Right lung (tissue), 5 donors: ENCODE measurements around the gene CIBAR2. TPM values are rescaled to one million over a fixed set of nuclear protein-coding genes. Genes with fewer than 3 reads are reported as not detected.

Experiments used
- DNase-seq, 2 donors: peaks; one replicate each; pipeline ENCODE4 v3.0.0-alpha.2; 2013
- polyA plus RNA-seq, 5 donors: library from polyadenylated mRNA; unstranded; fragments of 120-200 nt; gene quantifications; one replicate each; pipeline versions ENCODE4 v1.2.1 to v1.2.3, GENCODE V29; 2013; ENCODE audit warnings: inconsistent platforms in 1 of 5, low replicate concordance in 1 of 5; ENCODE audit not compliant: insufficient read length in 5 of 5, insufficient read depth in 1 of 5

The CIBAR2 gene
- polyA plus RNA-seq, 5 donors: 1.3 to 11.8 (median 6.9) TPM

DNA sequence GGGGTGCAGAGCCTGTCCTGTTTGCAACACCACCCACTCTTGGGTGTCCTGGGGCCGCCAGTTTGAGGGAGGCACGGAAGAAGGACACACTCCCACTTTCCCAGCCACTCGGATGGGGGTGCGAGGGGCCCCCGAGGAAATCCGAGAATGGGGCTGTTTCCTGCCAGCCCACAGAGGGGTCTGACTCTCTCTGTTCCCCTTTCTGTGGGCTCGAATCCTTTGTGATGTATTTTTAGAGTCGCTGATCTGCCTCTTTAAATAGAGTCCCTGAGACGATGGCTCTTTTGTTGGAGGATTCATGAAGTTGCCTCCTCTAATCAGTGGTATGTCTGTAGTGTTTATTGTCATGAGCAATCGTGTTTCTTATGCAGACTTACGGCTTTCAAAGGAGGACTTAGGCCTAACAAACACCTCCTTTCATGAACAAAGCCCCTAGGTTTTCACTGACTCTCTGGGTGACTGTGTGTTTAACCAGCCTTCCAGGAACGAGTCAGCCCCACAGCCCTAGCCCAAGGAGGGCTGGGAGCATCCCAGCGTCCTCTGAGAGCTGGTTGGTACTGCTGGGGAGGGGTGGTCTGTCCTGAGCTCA is 29.1 kb downstream of the CIBAR2 start:
- DNase-seq: no peak

DNA sequence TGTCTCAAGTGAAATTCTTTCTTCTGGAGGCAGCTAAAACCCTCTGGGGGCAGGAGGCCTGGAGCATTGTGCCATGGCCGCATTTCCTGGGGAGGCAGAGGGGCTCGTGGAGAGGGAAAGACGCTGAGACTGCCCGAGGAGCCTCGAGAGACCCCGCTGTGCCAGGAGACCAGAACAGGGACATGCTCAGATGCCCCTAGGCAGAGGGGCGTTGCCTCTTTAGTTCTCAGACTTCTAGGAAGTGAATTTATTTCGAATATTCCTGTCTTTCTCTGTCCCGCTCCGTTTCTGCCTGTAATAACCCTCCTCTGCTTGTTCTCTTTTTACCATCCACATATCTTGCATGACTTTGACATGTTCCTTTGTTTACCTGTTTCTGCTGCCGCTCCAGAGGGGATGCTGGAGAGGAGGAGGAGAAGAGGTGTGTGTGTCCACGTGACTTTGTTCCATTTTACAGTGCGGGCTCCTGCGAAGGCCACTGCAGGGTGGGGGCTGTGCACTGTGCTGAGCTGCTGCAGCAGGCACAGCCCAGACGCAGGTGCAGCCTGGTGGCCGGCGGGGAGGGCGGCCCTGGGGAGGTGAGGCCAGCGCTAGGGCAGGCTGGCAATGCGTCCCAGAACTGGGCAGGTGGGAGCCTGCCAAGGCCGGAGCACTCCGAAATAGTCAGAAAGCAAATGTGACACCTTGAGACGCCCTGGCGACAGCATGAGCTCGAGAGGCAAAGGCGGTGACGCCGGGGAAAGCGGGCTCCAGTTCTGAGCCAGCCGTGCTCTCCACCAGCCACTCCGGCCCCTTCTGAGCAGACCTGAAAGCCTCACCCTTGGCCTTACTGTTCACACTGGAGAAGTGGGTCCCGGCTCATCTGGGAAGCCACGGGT is 29.9 kb downstream of the CIBAR2 start:
- peak in 1 of 2 donors; percentile 26 for DNase-seq

DNA sequence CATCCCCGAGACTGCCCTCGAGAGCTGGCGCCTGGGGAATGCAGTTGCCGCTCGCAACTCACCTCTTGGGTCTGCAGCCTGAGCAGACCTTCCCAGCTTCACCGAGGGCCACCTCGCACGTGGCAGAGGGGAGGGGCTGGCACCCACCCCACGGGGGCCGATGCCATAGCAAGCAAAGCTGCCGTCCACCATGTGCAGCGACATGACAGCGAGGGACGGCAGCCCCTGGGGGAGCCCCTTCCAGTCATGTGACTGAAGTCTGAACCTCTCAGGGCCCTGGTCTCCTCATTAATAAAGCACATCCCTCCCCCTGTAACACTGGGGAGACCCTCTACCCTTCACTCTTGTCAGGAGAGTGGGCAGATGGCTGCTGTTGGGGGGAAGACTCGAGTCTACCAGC is 30.5 kb downstream of the CIBAR2 start:
- DNase-seq: no peak

DNA sequence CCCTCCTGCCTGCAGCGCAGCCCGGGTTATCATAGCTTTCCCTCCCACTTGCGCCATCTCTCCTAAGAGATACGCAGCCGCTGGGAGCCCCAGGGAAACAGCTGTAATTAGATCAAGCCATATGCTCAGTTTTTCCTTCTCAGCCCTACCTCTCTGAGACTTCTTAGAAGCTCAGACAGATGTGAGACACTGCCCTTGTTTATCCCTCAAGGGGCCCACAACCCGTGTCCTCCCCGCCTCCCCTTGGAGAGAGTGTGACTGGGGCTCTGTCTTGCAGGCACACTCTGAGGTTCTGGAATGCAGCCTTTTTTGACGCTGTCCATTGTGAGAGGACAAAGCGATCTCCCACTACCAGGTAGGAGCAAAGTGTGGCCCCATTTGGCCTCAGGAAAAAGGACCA is 31.2 kb downstream of the CIBAR2 start:
- no peak for DNase-seq

DNA sequence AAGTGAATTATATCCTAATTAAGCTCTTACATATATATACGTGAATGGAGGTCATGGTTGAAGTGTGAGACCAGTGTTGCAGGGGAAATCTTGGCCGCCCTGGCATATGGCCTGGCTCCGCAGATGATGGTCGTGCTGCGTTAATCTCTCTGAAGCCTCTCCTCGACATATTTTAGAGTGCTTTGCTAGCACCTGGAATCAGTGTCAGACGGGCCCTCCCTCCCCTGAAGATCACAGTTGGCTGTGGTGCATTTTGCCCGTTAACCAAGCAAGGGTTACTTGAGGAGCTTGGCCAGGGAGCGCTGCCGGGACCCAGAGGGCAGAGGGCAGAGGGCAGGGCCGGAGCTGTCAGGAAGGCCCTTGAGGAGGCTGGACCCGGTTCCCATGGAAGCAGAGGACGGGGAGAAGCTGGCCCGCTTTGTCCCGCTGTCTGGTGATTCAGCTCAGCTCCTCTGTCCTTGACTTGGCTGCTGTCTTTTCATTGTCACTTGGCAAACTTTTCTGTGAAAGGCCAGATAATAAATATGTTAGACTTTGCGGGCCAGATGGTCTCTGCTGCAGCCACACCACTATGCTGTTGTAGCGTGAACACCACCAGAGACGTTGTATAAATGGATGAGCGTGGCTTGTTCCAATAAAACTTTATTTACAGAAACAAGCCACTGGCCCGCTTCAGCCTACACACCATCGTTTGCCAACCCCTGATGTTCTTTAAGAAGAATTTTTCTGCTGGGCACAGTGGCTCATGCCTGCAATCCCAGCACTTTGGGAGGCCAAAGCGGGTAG is 32.3 kb downstream of the CIBAR2 start:
- no peak for DNase-seq

DNA sequence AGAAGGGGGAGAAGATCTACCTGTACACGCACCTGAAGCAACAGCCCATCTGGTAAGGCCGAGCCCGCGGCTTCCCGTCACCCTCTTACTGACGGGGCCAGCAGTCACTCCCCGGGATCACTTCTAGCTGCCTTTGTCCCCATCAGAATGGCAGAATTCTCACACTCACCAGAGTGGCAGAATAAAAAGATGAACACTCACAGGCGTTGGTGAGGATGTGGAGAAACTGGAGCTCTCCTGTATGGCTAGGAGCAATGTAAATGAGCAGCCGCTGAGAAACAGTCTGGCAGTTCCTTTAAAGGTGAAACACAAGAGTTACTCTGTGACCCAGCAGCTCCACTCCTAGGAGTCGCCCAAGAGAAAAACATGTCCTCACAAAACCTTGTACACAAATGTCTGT is 33.3 kb downstream of the CIBAR2 start:
- no peak for DNase-seq

DNA sequence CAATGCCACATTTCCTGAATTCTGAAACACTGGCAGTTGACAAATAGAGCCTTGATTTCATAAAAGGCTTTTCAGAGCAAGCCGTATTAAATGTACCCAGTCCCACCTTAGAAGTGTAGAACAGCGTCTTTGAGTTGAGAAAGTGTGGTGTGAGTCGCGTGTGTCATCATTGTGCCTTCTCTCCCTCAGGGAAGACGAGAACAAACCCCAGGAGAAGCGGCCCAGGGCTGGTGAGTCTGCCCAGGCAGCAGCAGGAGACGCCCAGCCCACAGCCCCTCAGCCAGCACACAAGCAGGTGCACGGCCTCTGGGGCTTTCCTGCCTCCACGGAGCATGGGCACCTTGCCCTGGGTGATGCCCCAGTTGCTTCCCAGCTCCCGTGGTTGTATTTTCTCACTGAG is 34.0 kb downstream of the CIBAR2 start:
- DNase-seq: no peak

DNA sequence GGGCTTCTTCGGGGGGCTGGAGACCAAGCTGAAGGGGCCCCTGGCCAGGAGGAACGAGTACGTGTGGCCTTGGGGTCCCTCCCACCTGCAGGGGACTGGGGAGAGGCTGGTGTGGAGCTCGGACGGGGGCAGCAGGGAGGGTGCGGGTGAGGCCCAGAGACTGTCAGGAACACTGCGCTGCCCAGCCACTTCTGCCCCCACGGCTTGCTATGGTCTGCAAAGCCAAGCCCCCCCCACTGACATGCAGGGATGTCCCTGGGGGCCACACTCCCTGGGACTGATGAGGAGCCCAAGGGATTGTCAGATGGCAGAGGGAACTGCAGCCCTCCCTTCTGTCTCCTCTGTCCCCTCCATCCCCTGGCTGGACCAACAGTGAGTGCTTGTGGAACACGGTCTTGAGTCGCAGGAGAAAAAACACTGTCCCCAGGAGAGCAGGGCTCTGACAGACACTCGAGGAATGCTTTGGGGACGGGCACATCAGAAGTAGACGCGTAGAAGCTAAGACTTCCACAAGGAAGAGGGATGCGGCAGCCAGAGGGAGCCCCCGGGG is 34.6 kb downstream of the CIBAR2 start:
- DNase-seq: no peak

DNA sequence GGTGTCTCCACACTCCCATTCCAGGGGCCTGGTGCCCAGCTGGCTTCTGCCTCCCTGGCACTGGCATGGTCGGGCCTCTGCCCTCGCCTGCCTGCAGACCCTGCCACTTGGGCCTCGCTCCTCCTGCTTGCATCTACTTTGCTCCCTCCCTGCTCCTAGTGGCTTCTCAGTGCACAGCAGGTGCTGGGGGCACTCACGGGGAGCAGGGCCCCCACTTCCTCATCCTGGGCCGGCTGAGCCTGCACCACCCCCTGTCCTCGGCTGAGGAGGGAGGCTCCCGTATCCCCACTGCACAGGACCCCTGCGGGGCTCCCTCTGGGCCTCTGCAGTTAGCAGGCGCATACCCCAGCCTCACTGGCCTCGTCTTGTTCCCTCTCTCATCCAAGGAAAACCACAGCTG is 35.2 kb downstream of the CIBAR2 start:
- DNase-seq: no peak

DNA sequence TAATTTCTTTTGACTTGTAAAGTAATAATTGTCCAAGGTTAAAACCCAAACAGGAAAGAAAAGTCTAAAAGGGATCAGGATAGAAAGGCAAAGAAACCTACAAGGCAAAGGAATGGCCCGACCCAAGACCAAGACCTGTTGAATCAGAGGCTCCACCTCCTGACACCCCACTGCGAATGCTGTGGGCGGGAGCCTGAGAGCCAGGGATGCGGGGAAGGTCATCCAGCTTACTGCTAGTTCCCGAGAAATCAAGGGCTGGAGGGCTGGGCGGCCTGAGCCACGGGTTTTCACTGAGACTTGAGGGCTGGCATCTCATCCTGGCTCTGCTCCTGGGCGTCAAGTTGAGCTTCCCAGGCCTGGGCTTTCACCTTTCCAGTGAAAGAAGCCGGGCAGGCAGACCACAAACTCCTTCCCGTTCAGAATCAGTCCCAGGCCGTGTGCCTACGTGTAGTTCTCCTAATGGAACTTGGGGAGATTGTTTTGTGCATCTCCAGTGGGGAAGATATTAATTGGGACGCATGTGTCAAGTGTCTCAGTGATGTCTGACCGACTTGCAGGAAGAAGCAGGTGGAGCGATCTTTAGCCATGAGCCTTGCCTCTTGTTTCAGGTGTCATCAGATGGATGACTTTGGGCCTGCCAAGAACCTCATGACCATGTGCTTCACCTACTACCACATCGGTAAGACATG is 36.9 kb downstream of the CIBAR2 start:
- DNase-seq: no peak

DNA sequence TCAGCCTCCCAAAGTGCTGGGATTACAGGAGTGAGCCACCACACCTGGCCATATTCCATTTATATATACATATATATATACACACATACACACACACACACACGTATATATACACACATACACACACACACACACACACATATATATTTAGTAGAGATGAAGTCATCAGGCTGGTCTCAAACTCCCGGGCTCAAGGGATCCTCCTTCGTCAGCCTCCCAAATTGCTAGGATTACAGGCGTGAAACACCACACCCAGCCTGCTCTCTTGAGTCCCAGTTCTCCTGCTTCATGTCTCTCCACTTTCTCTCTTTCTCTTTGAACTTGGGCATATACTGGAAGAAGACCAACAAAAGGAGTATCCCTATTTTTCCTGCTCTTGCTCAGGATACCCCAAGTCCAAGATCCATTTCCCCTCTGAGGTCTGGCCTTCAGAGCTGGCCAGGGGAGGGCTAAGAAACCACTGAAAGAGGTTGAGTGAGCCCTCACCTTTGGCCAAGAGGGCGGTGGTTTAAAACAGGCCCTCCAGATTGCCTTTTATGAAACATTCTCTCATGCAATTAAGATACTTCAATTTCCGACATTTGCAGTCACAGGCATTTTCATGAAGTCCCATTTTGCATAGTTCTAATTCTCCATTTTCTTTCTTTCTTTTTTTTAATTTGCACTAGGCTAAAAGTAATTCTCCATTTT is 37.9 kb downstream of the CIBAR2 start:
- DNase-seq: no peak

DNA sequence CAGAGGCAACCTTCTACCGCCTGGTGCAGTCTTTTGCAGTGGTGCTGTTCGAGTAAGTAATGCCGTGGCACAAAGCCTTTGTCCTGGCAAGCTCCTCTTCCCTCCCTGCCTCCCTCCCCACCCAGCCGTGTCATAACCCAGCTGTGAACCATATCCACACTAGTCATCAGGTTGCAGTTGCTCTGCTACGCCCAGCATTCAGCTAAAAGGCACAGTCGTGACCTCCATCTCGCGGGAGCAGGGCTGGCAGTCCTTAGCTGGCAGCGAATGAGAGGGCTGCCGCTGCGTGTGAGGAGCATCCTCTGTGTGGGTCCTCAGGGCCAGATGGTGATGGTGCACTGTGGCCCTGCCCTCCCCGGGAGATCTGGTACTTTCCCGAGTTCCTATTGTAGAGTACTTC is 39.3 kb downstream of the CIBAR2 start:
- DNase-seq: peak; percentile 81 to 86

DNA sequence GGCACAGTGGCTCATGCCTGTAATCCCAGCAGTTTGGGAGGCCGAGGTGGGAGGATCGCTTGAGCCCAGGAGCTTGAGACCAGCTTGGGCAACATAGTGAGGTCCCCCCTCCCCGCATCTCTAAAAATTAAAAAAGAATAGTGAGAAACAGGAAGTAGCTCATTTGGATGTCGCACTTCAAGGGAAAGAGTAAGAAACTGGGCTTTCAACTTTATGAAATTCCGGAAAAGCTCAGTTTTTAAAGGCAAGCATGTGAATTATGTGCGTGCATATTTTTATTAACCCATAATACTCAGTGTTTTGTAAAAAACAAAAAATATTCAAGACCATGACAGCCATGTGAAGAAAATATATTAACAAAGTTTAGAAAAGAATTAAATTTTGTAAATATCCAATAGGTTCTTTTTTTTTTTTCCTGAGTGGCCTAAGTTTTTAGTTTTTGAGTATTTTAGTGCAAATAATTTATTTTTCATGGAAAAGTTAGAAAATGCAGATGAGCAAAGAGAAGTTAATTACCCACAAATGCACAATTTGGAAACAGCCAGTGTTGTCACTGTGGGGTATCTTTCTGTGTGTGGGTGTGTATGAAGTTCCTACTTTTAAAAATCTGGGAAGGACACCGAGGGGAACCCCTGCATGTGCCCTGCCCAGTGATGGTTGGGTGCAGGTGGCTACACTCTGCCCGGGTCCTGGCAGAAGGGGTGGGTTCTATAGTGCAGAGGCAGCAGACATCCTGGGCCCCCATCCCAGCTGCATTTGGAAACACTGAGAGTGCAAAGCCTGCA is 40.0 kb downstream of the CIBAR2 start:
- DNase-seq: no peak

DNA sequence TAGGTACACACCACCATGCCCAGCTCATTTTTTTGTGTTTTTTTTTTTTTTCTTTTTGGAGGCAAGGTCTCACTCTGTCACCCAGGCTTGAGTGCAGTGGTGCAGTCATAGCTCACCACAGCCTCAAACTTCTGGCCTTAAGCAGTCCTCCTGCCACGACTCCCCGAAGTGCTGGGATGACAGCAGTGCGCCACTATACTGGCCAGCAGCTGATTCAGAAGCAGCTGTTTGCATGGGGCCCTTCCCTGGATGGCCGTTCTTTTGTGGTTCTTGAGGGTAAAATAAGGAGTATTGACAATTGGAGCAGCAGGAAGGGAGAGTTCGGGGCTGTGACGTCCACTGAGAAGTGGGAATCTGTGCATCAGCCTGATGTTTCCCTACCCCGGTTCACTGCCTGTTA is 43.1 kb downstream of the CIBAR2 start:
- DNase-seq: no peak

DNA sequence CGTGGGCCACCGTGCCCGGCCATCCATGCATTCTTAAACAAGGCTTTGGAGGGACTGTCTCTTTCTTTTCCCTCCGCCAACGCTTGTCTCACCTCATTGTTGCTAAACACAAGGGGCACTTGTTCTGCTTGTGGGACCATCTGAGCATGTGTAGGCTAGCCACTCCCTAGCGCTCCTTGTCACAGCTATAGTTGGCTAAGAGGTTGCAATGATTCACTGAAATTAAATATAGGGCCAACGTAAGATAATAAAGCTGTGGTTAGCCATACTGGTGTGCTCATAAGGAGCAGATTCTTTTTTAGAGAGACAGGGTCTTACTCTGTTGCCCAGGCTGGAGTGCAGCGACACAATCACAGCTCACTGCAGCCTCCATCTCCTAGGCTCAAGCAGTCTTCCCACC is 43.5 kb downstream of the CIBAR2 start:
- DNase-seq: no peak

DNA sequence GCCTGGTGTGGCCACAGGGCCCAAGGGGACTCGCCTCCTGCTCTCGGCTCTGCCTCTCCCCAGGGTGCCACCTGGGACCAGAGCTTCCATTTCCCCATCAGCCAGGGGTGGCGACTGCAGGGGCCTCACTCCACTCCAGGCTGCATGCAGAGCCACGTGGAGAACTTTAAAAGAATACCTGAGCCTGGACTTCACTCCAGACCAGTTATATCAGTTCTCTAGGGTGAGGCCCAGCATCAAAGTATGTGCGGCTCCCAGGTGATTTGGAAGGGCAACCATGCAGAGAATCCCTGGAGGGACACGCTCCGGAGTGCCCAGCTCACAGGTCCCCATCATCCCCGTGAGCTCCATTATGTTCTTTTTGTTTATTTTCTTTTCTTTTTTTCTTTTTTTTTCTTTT is 44.8 kb downstream of the CIBAR2 start:
- no peak for DNase-seq

DNA sequence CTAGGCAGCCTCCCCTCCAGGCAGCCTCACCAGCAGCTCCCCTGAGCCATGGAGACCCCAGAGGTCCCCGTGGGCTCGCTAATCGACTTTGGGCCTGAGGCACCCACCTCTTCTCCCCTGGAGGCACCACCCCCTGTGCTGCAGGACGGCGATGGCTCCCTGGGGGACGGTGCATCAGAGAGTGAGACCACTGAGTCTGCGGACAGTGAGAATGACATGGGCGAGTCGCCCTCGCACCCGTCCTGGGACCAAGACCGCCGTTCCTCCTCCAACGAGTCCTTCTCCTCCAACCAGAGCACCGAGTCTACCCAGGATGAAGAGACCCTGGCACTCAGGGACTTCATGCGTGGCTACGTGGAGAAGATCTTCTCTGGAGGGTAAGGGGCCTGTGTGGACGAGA is 45.2 kb downstream of the CIBAR2 start:
- DNase-seq: no peak

DNA sequence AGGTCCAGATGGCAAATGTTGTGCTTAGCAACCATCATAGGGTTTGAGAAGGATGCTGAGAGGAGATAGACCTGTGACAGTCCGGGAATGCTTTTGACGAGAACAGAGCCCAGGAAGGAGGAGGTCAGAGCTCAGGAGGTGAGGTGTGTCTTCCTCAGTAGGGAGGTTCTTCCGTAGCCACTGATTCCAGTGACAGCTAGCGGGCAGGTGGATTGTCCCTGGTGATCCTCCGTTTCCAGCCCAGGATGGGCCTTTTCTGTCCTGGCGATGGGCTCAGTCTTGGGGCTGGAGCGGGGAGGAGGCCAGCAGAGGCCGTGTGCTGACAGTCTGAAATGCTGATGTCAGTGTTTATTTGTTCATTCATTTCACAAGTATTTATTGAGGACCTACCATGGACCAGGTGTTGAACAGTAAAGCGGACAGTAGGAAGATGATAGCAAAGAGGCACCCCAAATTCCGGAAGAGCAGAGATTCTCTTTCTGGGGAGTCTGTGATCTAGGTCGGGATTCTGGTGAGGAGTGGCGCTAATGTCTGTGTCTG is 45.9 kb downstream of the CIBAR2 start:
- no peak for DNase-seq

DNA sequence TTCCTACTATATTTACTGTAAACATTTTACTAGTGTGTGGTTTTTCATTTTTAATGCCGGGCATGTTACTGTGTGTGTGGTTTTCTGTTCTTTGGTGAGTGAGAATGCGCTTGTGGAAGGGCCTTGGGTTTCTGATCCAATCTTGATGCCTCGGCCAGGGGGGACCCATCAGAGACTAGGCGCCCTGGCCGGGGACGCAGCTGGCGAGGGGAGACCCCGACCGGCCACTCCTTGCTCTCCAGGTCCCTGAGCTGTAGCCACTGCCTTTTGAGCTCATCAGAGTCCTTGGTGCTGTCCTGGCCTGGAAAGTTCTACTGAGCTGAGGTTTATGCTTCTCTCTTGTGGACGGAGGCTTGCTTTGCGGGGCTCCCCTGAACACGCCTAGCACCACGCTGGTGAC is 47.2 kb downstream of the CIBAR2 start:
- no peak for DNase-seq

DNA sequence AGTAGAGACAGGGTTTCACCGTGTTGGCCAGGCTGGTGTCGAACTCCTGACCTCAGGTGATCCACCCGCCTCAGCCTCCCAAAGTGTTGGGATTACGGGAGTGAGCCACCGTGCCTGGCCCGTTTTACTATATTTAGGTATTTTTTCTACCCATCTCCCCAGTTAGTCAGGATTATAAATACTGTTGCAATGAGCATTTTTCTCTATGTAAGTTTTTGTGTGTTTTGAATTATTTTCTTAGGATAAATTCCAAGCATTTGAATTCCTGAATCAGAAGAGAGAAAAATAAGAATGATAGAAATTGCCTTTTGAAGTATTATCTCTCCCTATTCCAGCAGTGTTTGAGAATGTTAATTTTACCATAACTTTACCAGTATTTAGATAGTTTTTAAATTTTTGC is 48.1 kb downstream of the CIBAR2 start:
- no peak for DNase-seq
